HEK293 (cell line): ENCODE measurements around the gene ZNF506.

ENCODE experiments used
- CTCF ChIP-seq: fragments of 450-650 bp; formaldehyde crosslinking; IDR thresholded peaks from 2 replicates; pipeline ENCODE4 v1.5.1; 2016; ENCODE audit warnings: missing biosample characterization, missing genetic modification characterization
- ZBTB48 ChIP-seq: fragments of 450-650 bp; formaldehyde crosslinking; IDR thresholded peaks from 2 replicates; pipeline ENCODE4 v1.5.1; 2016; ENCODE audit warnings: missing biosample characterization, missing genetic modification characterization
- ZNF138 ChIP-seq: fragments of 450-650 bp; formaldehyde crosslinking; IDR thresholded peaks from 2 replicates; pipeline ENCODE4 v1.5.1; 2016; ENCODE audit warnings: missing biosample characterization, missing genetic modification characterization, borderline replicate concordance
- ZNF433 ChIP-seq: fragments of 450-650 bp; formaldehyde crosslinking; IDR thresholded peaks from 2 replicates; pipeline ENCODE4 v1.5.1; 2016; ENCODE audit warnings: missing biosample characterization, missing genetic modification characterization, low read depth
- ZNF670 ChIP-seq: fragments of 450-650 bp; formaldehyde crosslinking; IDR thresholded peaks from 2 replicates; pipeline ENCODE4 v1.5.1; 2016; ENCODE audit warnings: missing biosample characterization, missing genetic modification characterization, low read depth
- ZNF837 ChIP-seq: fragments of 450-650 bp; formaldehyde crosslinking; IDR thresholded peaks from 2 replicates; pipeline ENCODE4 v1.5.1; 2016; ENCODE audit warnings: missing biosample characterization, missing genetic modification characterization
- TF ChIP-seq, protein P1 (sequence below): fragments of 450-650 bp; formaldehyde crosslinking; conservative IDR thresholded peaks from 2 replicates; pipeline ENCODE4 v1.5.1; 2016; ENCODE audit warnings: low read depth, missing biosample characterization, missing genetic modification characterization

- no peak for TF ChIP-seq ZNF138 (tag by site-specific recombination)
- TF ChIP-seq ZNF837 (tag by site-specific recombination): no peak
- no peak for TF ChIP-seq ZBTB48 (tag by site-specific recombination)
- TF ChIP-seq ZNF433 (tag by site-specific recombination): no peak
- no peak for TF ChIP-seq CTCF (tag by site-specific recombination)
- TF ChIP-seq, protein P1, sequence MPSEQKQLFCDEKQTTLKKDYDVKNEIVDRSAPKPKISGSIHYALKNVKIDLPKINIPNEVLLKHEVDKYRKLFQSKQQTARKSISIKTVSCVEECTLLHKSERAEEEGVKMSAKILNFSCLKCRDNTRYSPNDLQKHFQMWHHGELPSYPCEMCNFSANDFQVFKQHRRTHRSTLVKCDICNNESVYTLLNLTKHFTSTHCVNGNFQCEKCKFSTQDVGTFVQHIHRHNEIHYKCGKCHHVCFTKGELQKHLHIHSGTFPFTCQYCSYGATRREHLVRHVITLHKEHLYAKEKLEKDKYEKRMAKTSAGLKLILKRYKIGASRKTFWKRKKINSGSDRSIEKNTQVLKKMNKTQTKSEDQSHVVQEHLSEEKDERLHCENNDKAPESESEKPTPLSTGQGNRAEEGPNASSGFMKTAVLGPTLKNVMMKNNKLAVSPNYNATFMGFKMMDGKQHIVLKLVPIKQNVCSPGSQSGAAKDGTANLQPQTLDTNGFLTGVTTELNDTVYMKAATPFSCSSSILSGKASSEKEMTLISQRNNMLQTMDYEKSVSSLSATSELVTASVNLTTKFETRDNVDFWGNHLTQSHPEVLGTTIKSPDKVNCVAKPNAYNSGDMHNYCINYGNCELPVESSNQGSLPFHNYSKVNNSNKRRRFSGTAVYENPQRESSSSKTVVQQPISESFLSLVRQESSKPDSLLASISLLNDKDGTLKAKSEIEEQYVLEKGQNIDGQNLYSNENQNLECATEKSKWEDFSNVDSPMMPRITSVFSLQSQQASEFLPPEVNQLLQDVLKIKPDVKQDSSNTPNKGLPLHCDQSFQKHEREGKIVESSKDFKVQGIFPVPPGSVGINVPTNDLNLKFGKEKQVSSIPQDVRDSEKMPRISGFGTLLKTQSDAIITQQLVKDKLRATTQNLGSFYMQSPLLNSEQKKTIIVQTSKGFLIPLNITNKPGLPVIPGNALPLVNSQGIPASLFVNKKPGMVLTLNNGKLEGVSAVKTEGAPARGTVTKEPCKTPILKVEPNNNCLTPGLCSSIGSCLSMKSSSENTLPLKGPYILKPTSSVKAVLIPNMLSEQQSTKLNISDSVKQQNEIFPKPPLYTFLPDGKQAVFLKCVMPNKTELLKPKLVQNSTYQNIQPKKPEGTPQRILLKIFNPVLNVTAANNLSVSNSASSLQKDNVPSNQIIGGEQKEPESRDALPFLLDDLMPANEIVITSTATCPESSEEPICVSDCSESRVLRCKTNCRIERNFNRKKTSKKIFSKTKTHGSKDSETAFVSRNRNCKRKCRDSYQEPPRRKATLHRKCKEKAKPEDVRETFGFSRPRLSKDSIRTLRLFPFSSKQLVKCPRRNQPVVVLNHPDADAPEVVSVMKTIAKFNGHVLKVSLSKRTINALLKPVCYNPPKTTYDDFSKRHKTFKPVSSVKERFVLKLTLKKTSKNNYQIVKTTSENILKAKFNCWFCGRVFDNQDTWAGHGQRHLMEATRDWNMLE (tag by site-specific recombination): no peak
- TF ChIP-seq ZNF670 (tag by site-specific recombination): no peak
Observed at GRCh38 chr19:19865750-19866610, 44.4 kb upstream of the ZNF506 start, which contains the start of gene ZNF253.
